LNCaP clone FGC (cell line): ENCODE data around the gene MPV17.
"Not testable (repeated sequence)": the region's sequence is repeated elsewhere in the genome, so short reads cannot be mapped to it uniquely, and the experiment has no call there.

Experiments used
- DNase-seq: peaks from one replicate; pipeline ENCODE4 v3.0.0-alpha.2; 2011; ENCODE audit warnings: low read depth
- H3K4me3 ChIP-seq: 2 replicates; pipeline ENCODE4 v1.5.1; 2011; ENCODE audit warnings: mild to moderate bottlenecking, low read depth, low read length, control low read depth
- TF ChIP-seq, protein P1 (sequence below): IDR thresholded peaks from 2 replicates; pipeline ENCODE4 v1.5.1; 2012; ENCODE audit warnings: mild to moderate bottlenecking; ENCODE audit not compliant: control insufficient read depth, insufficient read depth; ENCODE audit errors: extremely low read depth

The MPV17 gene

DNA sequence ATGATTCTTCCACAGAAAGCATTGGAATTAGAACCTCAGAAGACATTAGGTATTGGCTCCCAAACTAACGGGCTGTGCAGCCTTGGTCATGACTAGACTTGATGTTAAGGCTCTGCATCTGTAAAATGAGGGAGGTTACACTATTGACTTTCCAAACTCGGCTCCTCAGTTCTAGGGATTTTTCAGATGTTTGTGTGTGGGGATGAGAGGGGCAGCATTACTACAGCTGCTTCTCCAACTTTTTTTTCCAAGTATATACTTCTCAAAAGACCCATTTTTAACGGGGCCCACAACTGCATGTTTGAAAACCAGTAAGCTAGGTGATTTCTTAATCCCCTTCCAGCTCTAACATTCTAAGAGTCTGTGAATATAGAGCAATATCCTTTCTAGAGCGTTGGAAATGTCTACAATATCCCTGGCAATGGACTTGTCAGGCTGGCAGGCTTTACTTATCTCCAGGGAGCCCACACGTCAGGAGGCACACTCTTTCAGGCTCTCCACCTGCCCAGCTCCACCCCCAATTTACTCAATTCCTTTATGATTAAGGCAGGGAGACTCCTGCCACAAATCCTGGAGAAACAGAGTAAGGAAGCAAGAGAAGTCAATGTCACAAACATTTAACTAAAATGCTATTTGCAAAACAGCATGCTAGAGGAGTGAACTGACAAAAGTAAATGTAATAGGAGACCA is 844 bp upstream of the MPV17 start:
- TF ChIP-seq, protein P1, sequence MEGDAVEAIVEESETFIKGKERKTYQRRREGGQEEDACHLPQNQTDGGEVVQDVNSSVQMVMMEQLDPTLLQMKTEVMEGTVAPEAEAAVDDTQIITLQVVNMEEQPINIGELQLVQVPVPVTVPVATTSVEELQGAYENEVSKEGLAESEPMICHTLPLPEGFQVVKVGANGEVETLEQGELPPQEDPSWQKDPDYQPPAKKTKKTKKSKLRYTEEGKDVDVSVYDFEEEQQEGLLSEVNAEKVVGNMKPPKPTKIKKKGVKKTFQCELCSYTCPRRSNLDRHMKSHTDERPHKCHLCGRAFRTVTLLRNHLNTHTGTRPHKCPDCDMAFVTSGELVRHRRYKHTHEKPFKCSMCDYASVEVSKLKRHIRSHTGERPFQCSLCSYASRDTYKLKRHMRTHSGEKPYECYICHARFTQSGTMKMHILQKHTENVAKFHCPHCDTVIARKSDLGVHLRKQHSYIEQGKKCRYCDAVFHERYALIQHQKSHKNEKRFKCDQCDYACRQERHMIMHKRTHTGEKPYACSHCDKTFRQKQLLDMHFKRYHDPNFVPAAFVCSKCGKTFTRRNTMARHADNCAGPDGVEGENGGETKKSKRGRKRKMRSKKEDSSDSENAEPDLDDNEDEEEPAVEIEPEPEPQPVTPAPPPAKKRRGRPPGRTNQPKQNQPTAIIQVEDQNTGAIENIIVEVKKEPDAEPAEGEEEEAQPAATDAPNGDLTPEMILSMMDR, result no peak
- DNase-seq, result no peak
- H3K4me3 ChIP-seq, result peak overlapping the region; percentile 90

GRCh38 chr2:27322301-27322765 is 564 bp downstream of the MPV17 start:
- H3K4me3 ChIP-seq, result peak overlapping the region; percentile 90
- no peak for DNase-seq
- TF ChIP-seq, protein P1, result no peak

DNA sequence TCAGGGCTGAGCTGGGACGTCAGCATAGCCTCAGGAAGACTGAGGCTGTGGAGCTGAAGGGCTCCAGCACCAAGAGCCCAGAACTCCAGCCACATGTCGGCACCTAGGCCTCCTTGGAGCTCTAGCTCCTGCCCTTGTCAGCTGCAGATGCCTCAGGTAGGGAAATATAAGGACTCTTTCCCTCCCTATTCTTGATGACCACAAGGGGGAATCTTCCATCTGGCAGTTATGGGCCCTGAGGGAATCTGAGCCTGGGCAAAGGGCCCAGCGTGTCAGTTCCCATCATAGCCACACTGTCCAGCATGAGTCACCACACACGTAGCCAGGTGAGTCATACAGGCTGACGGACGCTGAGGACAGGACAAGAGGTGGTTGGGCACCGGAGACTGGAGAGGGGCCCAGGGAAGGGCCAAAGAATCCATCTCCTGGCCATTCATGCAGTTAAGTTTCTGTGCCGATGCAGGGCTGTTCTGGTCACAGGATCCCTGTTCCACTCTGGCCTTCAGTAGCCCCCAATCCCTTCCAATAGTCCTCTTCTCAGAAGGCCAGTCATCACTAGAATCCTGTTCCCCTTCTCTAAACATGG is 1.8 kb downstream of the MPV17 start:
- TF ChIP-seq, protein P1, result peak; percentile 60
- H3K4me3 ChIP-seq, result peak overlapping the region; percentile 90
- peak; percentile 96 for DNase-seq

GRCh38 chr2:27319839-27320238 is 3.1 kb downstream of the MPV17 start:
- H3K4me3 ChIP-seq, DNase-seq: not testable (repeated sequence)

- no peak overlapping the region for H3K4me3 ChIP-seq
- no peak for DNase-seq
- TF ChIP-seq, protein P1, result no peak
Measured at GRCh38 chr2:27316655-27317412, 6.1 kb downstream of the MPV17 start.

GRCh38 chr2:27315122-27315521 is 7.8 kb downstream of the MPV17 start:
- H3K4me3 ChIP-seq, result no peak overlapping the region
- DNase-seq, result no peak
- TF ChIP-seq, protein P1, result no peak

- DNase-seq, result no peak
- TF ChIP-seq, protein P1, result no peak
- H3K4me3 ChIP-seq, result no peak overlapping the region
Measured at GRCh38 chr2:27314709-27315108, 8.2 kb downstream of the MPV17 start.
